Bronchial epithelial cell (primary cell): ENCODE results near the gene SP9. TPM values are rescaled to one million over a fixed set of nuclear protein-coding genes. Genes with fewer than 3 reads are reported as not detected.

ENCODE experiments used
- DNase-seq: peaks from one replicate; pipeline ENCODE4 v3.0.0-alpha.2; 2010; ENCODE audit warnings: low read depth
- FAIRE-seq: peaks from 2 replicates; lab custom pipeline; 2011; peaks lifted over from hg19 to GRCh38; lab: Jason Lieb, UNC
- H3K27me3 ChIP-seq: 2 replicates; pipeline ENCODE4 v1.5.1; 2011; ENCODE audit warnings: low read length; ENCODE audit not compliant: control insufficient read depth, insufficient read depth
- H3K36me3 ChIP-seq: 2 replicates; pipeline ENCODE4 v1.5.1; 2011; ENCODE audit warnings: low read length; ENCODE audit not compliant: control insufficient read depth, insufficient read depth
- H3K4me3 ChIP-seq: 2 replicates; pipeline ENCODE4 v1.5.1; 2011; ENCODE audit warnings: mild to moderate bottlenecking, low read depth, low read length, control low read depth
- CTCF ChIP-seq: IDR thresholded peaks from 2 replicates; pipeline ENCODE4 v1.5.1; 2011; ENCODE audit warnings: mild to moderate bottlenecking, moderate library complexity, low read length, control low read depth, inconsistent platforms; ENCODE audit not compliant: insufficient read depth, severe bottlenecking
- total RNA-seq: library from RNA; depleted of rRNA; stranded (reverse); fragments of >200 nt; gene quantifications from 2 replicates; pipeline ENCODE4 v1.2.1, GENCODE V29; 2014

Gene SP9
- total RNA-seq, 1 donor from 2014 or later, result not detected

DNA sequence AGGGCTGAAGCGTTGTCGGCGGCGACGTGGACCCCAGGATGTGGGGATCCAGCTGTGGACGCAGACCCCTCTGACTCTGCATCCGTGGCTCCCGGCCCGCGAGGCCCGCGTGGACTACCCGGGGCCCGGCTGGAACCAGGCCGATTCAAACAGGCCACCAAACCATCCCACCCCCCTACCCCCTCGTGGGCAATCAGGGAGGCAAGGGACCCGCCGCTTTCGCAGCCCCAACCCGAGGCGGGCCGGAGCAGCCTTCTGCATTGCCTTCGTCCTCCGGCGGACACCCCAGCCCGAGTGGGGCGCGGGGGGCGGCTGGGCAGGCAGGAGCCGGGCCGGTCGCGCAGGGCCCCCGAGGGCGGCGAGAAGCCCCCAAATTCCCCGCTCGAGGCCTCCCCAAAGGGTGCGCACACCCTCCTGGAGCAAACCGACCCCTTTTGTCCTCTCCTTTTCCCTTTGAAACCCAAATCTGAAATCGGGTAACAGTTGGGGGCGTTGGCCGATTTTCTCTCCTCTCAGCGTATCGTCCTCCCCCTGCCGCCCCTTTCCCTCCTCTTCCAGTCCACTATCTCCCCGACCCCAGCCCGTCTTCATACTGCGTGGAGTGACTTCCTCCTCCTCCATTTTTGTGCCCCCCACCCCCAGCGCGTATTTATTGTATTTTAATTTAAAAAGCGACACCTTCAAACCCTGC lies 7.4 kb downstream of the SP9 start:
- no peak overlapping the region for H3K4me3 ChIP-seq
- no peaks in the 10 kb centered on the region for H3K36me3 ChIP-seq
- H3K27me3 ChIP-seq, result peaks cover 57% of the 10 kb centered on the region
- TF ChIP-seq CTCF, result no peak
- FAIRE-seq (no peak), DNase-seq (no peak)

GRCh38 chr2:174342686-174343342 lies 8.1 kb downstream of the SP9 start:
- TF ChIP-seq CTCF, result no peak
- Histone ChIP-seq H3K36me3 (no peaks in the 10 kb centered on the region), H3K4me3 (no peak overlapping the region), H3K27me3 (peaks cover 51% of the 10 kb centered on the region)
- DNase-seq (no peak), FAIRE-seq (no peak)

GRCh38 chr2:174343343-174343622 lies 8.5 kb downstream of the SP9 start:
- no peak for DNase-seq
- Histone ChIP-seq H3K36me3 (no peaks in the 10 kb centered on the region), H3K27me3 (peaks cover 49% of the 10 kb centered on the region), H3K4me3 (no peak overlapping the region)
- no peak for TF ChIP-seq CTCF
- no peak for FAIRE-seq

DNA sequence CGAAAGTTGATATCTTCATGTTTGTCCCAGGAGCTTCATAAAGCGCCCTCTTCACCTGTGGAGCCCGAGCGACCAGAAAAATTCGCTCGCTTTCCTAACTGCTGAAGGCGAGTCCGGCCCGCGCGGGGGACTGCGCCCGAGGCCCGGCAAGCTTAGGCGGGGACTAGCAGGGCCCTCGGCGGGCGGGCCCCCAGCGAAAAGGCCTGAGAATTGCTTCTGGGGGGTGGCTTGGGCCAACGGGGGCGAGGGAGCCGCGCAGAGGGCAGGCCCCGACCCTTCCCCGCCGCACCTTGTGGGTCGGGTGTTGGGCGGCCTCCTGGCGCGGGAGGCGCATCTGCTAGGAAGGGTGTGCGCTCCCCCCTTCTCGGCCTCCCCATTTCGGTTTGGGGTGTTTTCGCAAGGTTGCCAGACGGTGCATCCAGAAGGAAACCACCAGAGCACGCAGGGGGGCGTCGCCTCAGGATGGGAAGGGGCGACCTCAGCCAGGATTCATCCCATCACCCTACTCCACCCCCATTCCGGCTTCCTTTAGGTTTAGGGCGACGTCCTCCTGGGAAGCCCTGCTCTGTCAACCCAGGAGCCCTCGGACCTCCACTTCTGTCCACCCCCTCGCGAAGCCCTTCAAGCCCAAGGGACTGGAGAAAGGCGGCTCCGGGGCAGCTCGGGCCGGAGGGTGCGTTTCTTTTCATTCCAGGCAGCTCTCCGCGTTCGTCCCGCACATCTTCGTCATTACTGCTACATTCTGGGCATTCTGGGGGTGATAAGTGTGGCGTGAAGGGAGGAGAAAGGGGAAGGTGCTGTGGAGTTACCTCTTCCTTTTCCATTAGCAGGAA lies 9.1 kb downstream of the SP9 start:
- FAIRE-seq (no peak), DNase-seq (no peak)
- Histone ChIP-seq H3K36me3 (peaks cover 2% of the 10 kb centered on the region), H3K27me3 (peaks cover 45% of the 10 kb centered on the region), H3K4me3 (no peak overlapping the region)
- TF ChIP-seq CTCF, result no peak

- H3K4me3 ChIP-seq, result no peak overlapping the region
- H3K36me3 ChIP-seq, result peaks cover 2% of the 10 kb centered on the region
- DNase-seq, result peak; percentile 83
- peak; percentile 29 for TF ChIP-seq CTCF
- H3K27me3 ChIP-seq, result peaks cover 39% of the 10 kb centered on the region
- no peak for FAIRE-seq
Observed at GRCh38 chr2:174344716-174345461, 10.1 kb downstream of the SP9 start.
